SK-N-SH treated with all-trans-retinoic acid at 6 μM for 48 hours (cell line): ENCODE data around the gene POTEF.
"Not testable (repeated sequence)": the region's sequence is repeated elsewhere in the genome, so short reads cannot be mapped to it uniquely, and the experiment has no call there.

Experiments
- ESRRG ChIP-seq: fragments of 250-450 bp; sonication (Bioruptor Pico); IDR thresholded peaks from 2 replicates; pipeline ENCODE4 v1.6.1; 2021; ENCODE audit warnings: mild to moderate bottlenecking
- POU6F1 ChIP-seq: fragments of 250-450 bp; sonication (Bioruptor Pico); IDR thresholded peaks from 2 replicates; pipeline ENCODE4 v1.8.0; 2021; ENCODE audit warnings: low read depth, mild to moderate bottlenecking, moderate library complexity, borderline replicate concordance
- TSHZ2 ChIP-seq: fragments of 250-450 bp; sonication (Bioruptor Pico); IDR thresholded peaks from 2 replicates; pipeline ENCODE4 v1.5.0; 2020; ENCODE audit warnings: mild to moderate bottlenecking, moderate library complexity
- ZC3H10 ChIP-seq: fragments of 250-450 bp; sonication (Bioruptor Pico); IDR thresholded peaks from 2 replicates; pipeline ENCODE4 v1.5.1; 2021; ENCODE audit warnings: mild to moderate bottlenecking, moderate library complexity
- ZNF70 ChIP-seq: fragments of 450-650 bp; formaldehyde crosslinking; IDR thresholded peaks from 2 replicates; pipeline ENCODE4 v1.5.0; 2020; ENCODE audit warnings: mild to moderate bottlenecking, moderate library complexity

- not testable (repeated sequence) for TF ChIP-seq TSHZ2 (CRISPR knock-in tag); ZC3H10; POU6F1 (CRISPR knock-in tag); ZNF70; ESRRG (CRISPR knock-in tag)
Observed at GRCh38 chr2:130174866-130175265, 45.8 kb upstream of the POTEF start.
